SW 1271 (cell line): Measurements from ENCODE around the gene UBE3C.
"Not testable (repeated sequence)": the region's sequence is repeated elsewhere in the genome, so short reads cannot be mapped to it uniquely, and the experiment has no call there.

Experiments
- DNase-seq, 2 experiments: peaks; one replicate each; lab custom pipeline; 2025; lab: John Stamatoyannopoulos, UW

Gene UBE3C

DNA sequence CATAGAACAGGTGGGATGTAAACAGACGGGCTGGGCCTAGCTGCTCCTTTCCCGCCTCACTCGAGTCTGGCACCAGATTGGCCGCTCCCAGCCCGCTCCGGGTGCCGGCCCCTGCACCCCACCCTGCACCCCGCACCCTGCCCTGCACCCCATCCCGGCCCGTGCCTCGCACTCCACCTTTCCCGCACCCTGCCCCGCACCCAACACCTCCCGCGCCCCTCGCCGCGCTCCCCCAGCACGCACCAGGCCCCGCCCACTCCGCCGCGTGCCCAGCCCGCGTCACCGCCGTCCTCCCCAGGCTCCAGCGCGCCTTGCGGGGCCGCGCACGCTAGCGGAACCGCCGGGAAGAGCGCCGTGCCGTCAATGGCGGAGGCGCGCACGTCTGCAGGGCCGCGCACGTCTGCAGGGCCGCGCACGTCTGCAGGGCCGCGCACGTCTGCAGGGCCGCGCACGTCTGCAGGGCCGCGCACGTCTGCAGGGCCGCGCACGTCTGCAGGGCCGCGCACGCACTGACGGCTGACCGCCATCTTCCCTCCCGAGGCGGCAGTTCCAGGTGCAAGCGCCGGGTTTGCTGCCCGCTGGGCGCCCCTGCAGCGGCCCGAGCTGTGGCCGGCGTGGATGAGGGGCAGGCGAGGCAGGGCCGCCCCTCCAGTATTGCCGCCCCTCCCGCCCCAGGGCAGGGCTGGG lies at the start of gene UBE3C:
Gene UBE3C (plus strand): TSS at position 503 of the 687 bp plus-strand sequence. CDS start 347 bp downstream, outside the sequence.
- DNase-seq: peak; percentile 62 to 86

DNA sequence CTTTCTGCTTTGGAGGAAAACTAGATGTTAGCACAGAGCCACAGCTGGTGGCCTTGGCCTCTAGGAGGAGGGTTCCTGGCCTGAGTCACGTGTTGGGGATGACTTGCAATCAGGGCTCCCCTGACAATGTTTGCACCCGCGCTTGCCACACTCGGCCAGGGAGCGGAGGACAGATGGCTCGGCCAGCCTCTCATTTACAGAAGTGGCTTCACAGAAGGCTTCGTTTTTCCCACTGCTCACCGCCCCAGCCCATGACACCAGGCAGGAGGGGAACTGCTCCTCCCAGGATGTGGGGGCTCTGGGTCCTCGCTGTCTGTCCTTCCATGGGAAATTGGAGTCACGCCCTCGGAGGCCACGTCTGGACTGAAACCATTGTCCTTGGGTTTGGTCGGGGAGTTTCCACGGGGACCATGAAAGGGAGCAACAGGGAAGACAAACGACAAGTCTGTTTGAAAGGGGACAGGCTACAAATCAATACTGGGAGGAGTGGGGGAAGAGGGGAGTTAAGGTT lies 49.6 kb upstream of the UBE3C start:
- no peak for DNase-seq

DNA sequence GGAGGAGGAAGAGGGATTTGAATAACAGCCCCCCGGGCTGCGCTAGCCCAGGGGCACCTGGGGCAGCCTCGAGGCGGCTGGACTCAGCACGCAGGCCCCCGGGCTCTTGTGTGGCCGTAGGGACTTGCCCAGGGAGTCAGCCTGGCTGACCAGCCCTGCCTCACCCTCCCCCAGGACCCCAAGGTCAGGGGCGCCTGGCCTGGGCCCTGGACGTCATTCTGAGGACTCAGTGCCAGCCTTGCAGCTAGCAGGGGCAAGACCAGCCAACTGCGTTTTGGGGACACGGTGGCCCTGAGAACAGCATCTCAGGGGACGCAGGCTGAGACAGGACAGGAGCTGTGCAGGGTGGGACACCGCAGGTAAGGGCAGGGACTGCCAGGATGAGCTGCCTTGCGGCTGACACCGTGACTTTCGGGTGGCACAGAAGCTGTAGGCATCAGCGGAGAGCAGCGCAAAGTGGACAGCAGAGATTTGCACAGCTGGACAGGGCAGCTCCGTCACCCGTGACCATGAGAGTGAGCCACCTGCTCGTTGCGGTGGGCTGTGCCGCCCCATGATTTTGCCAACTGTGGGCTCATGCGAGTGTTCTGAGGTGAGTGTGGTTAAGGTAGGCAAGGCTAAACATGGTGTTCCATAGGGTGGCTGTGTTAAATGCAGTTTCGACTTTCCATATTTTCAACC lies 48.1 kb upstream of the UBE3C start:
- no peak for DNase-seq

DNA sequence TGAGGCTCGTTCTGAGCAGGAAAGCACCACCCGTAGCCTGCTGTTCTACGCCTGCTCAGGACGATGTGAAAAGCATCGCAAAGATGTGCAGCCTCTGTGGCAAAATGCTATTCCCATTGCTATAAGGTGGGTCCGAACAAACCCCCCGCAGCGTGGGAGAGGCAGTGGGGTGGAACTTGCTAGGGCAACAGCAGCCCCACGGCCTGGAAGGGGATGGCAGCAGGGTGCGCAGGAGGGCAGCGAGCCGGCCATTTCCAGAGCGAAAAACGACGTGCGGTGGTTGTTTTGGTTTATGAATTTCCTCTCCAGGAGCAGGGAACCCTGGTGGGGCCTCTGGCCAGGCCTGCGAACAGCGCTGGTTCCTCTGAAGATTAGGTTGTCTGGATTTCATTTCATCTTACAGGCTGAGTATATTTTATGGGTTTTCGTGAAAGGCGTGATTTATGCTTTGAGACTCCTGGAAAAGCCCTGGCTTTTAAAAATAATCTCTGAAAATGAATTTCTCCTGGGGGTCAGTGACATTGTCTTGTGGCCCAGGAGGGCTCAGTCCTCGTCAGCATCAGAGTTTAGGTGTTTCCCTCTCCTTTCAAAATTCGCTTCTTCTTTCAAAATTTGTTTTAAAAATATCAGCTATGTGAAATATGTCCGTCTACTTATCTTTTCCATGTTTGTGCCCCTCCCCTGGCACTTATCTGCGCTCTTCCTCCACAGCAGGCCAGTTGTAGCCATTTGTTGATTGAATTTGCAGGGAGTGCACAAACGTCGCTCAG lies 42.3 kb upstream of the UBE3C start:
- no peak for DNase-seq

DNA sequence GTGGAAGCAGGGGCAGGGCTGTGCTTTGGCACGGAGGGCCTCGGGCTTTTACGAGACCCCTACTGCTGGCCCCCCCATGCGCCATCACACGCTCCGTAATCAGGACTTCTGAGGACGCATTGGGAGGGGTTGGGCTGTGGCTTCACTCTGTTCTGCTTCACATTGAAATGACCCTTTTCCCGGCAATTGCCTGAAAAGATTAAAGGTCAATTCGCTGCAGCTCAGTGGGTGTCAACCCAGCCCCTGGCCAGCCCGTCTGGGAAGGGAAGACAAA lies 41.7 kb upstream of the UBE3C start:
- no peak for DNase-seq

DNA sequence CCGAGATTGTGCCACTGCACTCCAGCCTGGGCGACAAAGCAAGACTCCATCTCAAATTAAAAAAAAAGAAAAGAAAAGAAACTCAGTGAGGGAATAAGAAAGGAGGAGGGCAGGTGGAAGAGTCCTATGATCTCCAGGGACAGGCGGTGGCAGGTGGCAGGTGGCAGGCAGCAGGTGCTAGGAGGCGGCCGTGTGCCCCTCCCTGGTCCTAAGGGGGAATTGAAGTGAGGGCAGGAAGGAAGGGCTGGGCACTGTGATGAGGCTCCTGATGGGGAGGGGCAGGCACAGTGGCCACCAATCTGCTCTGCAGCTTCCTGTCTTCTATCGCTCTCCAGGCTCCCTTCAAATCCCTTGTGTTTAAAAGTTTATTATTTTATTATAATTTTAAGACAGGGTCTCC lies 41.2 kb upstream of the UBE3C start:
- no peak for DNase-seq

DNA sequence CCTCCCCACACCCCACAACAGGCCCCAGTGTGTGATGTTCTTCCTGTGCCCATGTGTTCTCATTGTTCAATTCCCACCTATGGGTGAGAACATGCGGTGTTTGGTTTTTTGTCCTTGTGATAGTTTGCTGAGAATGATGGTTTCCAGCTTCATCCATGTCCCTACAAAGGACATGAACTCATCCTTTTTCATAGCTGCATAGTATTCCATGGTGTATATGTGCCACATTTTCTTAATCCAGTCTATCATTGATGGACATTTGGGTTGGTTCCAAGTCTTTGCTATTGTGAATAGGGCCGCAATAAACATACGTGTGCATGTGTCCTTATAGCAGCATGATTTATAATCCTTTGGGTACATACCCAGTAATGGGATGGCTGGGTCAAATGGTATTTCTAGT lies 38.7 kb upstream of the UBE3C start:
- not testable (repeated sequence) for DNase-seq

DNA sequence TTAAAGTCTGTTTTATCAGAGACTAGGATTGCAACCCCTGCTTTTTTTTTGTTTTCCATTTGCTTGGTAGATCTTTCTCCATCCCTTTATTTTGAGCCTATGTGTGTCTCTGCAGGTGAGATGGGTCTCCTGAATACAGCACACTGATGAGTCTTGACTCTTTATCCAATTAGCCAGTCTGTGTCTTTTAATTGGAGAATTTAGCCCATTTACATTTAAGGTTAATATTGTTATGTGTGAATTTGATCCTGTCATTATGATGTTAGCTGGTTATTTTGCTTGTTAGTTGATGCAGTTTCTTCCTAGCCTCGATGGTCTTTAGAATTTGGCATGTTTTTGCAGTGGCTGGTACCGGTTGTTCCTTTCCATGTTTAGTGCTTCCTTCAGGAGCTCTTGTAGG lies 35.1 kb upstream of the UBE3C start:
- DNase-seq: not testable (repeated sequence)

DNA sequence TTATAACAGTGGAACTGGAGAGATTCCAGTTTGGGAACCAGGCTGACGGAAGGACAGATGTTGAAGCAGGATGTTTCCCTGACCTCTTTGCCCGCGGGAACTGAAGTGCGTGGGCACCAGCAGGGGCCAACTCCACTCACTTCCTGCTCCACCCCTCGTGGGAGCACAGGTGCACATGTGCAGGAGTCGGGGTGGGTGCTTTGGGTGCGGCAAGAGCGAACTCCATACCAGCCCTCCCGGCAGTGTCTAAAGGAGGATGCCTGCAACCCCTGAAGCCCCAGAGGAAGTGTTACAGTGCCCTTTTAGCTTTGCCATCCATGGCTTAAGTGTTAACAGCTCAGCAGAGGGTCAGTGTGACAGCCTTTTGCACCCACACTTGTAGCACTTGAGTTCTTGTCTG lies 27.4 kb upstream of the UBE3C start:
- no peak for DNase-seq

DNA sequence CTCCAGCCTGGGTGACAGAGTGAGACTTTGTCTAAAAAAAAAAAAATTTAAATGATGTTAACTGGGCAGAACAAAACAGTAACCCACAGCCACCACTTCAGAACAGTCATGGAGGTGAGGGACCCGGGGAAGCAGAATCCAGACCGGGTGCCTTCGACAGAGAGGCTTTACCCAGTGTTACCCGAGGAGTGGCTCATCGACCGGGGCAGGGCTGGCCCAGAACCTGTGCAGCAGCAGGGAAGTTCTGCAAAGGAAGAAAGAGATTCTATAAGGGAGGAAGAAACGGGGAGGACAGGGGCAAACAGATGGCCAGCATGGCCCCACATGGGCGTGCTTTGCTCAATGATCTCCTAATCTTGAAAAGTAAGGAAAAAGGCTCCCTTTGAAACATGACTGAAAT lies 26.0 kb upstream of the UBE3C start:
- DNase-seq: no peak

DNA sequence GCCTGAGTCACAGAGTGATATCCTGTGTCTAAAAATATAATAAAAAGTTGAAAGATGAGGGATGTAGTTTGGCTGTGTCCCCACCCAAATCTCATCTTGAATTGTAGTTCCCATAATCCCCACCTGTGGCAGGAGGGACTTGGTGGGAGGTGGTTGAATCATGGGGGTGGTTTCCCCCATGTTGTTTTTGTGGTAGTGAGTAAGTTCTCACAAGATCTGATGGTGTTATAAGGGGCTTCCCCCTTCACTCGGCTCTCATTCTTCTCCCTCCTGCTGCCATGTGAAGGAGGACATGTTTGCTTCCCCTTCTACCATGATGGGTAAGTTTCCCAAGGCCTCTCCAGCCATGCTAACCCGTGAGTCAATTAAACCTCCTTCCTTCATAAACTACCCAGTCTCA lies 25.1 kb upstream of the UBE3C start:
- no peak for DNase-seq

DNA sequence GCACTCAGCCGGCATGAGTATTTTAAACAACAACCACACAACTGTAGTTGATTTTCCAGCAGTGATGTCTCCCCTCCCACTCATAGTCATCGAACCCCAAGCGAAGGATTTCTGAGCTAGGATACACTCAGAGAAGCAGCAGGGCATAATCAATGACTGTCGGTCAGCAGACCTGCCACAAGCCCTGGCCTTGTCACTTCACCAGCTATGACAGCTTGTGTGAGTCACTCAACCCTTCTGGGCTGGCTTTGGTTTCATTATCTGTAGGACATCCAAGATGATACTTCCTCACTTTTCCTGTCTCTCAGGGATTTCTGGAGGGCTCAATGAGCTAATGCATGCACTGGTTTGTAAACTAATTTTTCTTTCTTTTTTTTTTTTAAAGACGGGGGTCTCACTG lies 22.0 kb upstream of the UBE3C start:
- no peak for DNase-seq

DNA sequence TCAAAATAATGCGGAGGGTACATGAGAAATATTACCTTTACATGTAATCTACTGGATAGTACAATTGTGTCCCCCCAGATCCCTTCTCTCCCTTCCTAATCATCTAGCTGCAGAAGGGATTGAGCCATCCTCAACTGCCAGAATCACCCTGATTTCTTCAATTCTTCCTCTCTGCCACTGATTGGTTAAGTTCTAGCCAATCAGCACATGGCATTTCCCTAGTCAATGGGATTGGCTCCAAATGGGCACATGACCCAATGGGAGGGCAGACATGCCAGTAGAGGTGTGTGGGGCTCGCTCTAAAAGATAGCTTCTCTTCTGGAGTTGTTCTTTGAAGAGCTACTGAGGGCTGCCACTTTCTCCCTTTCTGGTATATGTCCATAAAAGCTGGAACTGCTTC lies 20.9 kb upstream of the UBE3C start:
- DNase-seq: no peak

DNA sequence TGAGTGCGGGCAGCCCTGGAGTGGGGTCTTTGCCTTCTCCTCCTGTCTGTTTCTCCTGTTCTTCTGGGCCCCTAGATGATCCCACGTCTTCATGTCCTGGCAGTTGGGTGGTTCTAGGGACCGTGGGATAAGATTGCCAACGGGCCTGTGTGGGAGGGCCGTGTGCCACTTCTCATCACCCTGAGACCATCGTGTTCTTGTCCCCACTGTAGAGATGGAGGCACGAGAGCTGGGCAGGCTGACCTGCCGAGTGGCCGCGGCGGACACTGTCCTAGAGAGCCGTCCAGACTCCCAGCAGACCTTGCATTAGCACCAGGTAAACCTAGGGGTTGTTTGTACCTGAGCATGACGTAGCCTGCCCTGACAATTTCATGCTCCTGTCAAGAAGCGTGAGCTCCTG lies 18.5 kb upstream of the UBE3C start:
- DNase-seq: no peak

DNA sequence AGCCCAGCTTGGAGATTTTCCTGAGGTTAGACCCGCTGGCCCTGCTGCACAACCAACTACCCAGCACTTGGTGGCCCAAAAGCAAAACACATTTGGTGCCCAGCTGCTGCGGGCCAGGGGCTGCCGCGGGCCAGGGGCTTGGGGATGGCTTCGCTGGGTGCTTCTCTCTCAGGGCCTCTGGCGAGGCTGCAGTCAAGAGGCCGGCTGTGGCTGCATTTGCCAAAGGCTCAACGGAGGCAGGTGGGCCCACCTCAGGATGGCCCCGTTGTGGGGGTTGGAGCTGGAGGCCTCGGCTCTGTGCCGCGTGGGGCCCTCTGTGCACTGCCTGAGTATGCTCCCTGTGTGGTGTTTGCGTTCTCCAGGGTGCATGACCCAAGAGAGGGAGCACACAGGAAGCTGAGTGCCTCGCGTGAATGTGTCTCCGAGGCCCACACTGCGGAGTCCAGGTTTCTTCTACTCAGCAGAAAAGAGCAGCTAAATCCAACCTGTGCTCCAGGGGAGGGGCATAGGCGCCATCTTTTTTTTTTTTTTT lies 17.5 kb upstream of the UBE3C start:
- no peak for DNase-seq

DNA sequence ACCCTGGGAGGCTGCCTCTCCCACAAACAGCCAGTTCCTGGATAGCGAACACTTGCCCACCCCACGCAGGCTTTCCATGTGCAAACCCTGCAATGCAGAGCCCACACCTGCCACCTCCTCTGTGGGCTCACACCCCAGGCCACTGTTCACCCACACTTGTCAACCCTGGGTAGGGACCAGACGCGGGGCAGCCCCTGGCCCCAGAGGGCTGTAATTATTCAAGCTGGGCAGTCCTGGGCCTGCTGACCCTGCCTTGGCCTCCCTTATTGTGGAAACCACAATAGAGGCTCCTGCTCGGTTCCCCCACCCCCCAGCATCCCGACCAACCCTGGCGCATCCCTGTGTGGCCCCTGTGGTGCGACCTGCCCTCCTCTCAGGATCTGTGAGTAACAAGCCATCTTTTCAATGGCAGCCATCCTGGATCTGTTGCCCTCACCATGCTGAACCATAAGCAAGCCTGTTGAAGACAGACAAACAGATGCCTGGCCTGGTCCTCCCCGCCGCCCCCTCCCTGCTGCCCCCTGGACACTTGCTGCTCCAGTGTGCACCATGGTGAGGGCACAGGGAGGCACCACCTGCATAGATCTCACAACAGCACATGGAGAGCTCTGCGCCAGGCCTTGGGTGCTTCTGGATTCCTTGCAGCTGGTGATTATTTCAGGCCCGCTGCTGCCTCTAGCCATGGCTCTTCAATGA lies 15.8 kb upstream of the UBE3C start:
- no peak for DNase-seq

DNA sequence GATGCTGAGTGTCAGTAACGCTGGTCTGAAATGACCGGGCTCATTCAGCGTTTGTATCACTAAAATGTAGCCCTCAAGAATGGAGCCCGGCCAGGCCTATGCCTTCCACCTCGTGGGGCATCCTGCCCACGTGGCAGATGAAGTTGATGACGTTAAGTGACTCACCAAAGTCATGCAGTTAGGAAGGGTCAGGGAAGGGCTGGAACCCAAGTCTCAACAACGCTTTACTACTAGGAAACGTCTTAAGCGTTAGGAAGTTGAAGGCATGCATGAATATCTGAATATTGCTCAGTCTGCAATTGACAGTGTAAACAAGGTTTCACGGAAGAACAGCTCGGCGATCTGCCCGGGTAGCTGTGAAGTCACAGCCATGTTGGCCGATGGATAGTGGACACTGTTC lies 14.0 kb upstream of the UBE3C start:
- DNase-seq: no peak

DNA sequence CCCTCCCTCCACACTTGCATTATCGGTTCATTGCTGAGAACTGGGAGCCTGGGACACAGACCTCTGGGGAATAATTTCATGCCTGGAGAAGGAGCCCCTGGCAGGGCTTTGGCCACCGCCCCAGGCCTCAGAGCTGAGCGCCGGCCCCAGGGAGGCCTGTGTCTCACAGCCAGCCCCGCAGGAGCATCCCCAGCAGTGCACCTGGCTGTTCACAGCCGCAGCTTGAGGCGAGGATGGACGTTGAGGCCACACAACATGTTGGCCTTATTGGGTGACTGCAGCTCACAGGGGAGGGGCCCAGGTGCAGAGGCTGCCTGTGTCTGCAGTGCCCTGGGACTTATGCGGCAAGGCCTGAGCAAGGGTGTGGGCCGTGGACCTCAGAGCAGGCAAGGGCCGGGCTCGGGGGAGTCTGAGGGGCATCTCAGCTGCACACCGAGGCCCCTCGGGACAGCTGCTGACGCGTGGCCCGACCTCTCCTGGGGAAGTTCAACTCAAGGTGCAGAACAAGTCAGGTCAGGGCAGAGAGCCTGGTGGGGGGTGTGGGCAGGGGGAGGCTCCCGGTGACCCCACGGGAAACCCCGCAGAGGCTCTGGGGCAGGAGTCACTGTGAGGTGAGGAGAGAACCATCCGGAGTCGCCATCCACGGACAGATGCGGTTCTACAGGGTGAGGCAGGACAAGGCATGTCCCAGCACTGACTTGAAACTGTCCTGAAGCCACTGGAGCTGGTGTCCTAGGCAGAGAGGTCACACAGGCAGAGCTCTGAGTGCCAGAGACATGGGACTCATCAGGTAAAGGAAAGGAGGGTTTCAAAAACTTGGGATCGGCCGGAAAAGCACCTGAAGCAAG lies 13.1 kb upstream of the UBE3C start:
- DNase-seq: no peak

DNA sequence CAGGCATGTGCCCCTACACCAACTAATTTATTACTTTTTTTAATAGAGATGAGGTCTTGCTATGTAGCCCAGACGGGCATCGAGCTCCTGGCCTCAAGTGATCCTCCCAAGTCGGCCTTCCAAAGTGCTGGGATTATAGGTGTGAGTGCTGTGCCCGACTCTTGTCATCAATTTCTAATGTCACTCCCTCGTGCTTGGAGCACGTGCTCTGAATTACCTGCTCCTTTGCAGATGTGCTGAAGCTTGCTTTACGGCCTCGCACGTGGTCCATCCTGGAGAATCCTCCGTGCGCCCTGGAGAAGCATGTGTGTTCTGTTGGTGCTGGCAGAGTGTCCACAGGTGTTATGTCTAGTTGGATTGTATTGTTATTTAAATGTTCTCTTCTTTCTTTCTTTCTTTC lies 11.8 kb upstream of the UBE3C start:
- DNase-seq: no peak

DNA sequence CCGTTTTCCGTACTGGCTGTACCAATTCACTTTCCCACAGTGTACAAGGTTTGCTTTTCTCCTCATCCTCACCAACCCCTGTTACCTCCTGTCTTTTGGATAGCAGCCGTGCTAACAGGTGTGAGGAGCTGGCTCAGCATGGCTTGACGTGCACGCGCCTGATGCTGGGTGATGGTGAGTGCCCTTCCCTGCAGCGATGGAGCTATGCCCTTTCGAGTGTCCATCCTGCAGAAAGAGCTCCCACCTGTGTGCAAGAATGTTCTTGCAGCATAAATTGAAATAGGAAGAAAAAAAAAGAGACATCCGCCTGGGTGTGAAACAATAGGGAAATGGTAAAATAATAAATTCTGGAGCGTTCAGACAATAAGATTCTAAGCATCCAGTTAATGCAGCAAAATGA lies 9.5 kb upstream of the UBE3C start:
- DNase-seq: no peak

DNA sequence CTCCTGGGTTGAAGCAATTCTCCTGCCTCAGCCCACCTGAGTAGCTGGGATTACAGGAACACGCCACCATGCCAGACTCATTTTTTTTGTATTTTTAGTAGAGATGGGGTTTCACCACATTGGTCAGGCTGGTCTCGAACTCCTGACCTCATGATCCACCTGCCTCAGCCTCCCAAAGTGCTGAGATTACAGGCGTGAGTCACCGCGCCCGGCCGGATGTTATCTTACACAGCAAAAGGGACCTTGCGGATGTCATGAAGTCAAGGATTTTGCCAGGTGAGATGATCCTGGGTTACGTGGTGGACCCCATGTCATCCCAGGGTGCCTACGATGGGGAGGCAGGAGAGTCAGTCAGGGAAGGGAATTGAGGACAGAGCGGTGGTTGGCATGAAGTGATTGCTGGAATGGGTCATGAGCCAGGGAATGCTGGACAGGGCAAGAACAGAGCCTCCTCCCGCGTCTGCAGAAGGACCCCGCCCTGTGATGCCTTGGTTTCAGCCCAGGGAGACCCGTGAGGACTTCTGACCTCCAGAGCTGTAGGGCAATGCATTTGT lies 8.7 kb upstream of the UBE3C start:
- no peak for DNase-seq
